Measurements from ENCODE around the gene ATG16L1.

The ATG16L1 gene

GRCh38 chr2:233285921-233286320, 34.4 kb downstream of the ATG16L1 start:
- DNase-seq (ENCODE audit: low read depth): peak; percentile 57
- TF ChIP-seq, protein P1, sequence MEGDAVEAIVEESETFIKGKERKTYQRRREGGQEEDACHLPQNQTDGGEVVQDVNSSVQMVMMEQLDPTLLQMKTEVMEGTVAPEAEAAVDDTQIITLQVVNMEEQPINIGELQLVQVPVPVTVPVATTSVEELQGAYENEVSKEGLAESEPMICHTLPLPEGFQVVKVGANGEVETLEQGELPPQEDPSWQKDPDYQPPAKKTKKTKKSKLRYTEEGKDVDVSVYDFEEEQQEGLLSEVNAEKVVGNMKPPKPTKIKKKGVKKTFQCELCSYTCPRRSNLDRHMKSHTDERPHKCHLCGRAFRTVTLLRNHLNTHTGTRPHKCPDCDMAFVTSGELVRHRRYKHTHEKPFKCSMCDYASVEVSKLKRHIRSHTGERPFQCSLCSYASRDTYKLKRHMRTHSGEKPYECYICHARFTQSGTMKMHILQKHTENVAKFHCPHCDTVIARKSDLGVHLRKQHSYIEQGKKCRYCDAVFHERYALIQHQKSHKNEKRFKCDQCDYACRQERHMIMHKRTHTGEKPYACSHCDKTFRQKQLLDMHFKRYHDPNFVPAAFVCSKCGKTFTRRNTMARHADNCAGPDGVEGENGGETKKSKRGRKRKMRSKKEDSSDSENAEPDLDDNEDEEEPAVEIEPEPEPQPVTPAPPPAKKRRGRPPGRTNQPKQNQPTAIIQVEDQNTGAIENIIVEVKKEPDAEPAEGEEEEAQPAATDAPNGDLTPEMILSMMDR (conservative IDR thresholded peaks at IDR 0.05; ENCODE audit: low read depth, low read length): no peak
- H3K4me3 ChIP-seq (ENCODE audit: low read depth, low read length): no peak overlapping the region

DNA sequence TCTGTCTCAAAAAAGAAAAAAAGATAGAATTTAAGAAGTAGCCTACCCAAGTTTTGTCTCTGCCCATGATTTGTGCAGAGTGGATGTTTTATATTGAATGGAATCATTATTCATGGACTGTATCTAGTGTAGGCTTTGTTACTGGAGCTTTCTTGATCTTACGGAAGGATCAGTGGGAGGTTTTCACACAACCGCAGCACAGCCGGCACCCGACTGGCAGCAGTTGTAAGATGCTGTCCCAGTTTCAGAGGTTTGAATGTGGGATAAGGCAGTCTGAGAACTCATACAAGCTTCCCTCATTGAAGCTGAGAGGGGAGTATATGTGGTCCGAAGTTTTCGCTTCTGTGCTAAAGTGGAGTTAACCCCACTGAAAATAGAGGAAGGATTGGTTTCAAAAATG, 36.4 kb downstream of the ATG16L1 start:
- no peak overlapping the region for H3K4me3 ChIP-seq (ENCODE audit: low read depth, low read length)
- DNase-seq (ENCODE audit: low read depth): no peak
- TF ChIP-seq, protein P1 (conservative IDR thresholded peaks at IDR 0.05; ENCODE audit: low read depth, low read length): no peak

- H3K4me3 ChIP-seq (ENCODE audit: low read depth, low read length): no peak overlapping the region
- peak; percentile 18 for DNase-seq (ENCODE audit: low read depth)
- TF ChIP-seq, protein P1 (conservative IDR thresholded peaks at IDR 0.05; ENCODE audit: low read depth, low read length): no peak
Measured at GRCh38 chr2:233288663-233289062, 37.2 kb downstream of the ATG16L1 start.

GRCh38 chr2:233289648-233290047, 38.2 kb downstream of the ATG16L1 start:
- TF ChIP-seq, protein P1 (conservative IDR thresholded peaks at IDR 0.05; ENCODE audit: low read depth, low read length): no peak
- peak; percentile 10 for DNase-seq (ENCODE audit: low read depth)
- H3K4me3 ChIP-seq (ENCODE audit: low read depth, low read length): no peak overlapping the region

- TF ChIP-seq, protein P1 (conservative IDR thresholded peaks at IDR 0.05; ENCODE audit: low read depth, low read length): no peak
- DNase-seq (ENCODE audit: low read depth): no peak
- H3K4me3 ChIP-seq (ENCODE audit: low read depth, low read length): no peak overlapping the region
Measured at GRCh38 chr2:233290051-233290845, 38.8 kb downstream of the ATG16L1 start.

DNA sequence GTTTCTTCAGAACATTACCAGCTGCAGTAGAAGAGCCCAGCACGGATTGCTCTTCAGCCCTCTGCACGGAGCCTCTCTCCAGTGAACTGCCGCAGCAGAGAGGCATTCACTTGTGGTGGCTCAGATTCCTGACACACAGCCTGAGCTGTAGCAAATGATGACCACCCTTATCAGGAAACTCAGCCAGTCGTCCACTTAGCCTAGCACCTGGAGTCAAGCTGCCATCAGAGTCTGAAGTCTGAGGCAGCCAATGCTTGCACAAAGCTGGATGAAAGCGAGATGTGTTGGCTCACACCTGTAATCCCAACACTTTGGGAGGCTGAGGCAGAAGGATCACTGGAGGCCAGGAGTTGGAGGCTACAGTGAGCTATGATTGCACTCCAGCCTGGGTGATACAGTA, 44.4 kb downstream of the ATG16L1 start:
- TF ChIP-seq, protein P1 (conservative IDR thresholded peaks at IDR 0.05; ENCODE audit: low read depth, low read length): no peak
- H3K4me3 ChIP-seq (ENCODE audit: low read depth, low read length): no peak overlapping the region
- no peak for DNase-seq (ENCODE audit: low read depth)

- TF ChIP-seq, protein P1 (conservative IDR thresholded peaks at IDR 0.05; ENCODE audit: low read depth, low read length): no peak
- H3K4me3 ChIP-seq (ENCODE audit: low read depth, low read length): no peak overlapping the region
- DNase-seq (ENCODE audit: low read depth): no peak
Measured at GRCh38 chr2:233297076-233297475, 45.6 kb downstream of the ATG16L1 start.
